ENCODE measurements around the gene ARHGAP24. TPM values are rescaled to one million over a fixed set of nuclear protein-coding genes. Genes with fewer than 3 reads are reported as not detected.
A peak's percentile ranks its signal among the peaks of the same experiment; 100 is the strongest.

Gene ARHGAP24
- total and polyA plus RNA-seq, 2 donors (not counting 1 experiment from before 2014, with no cell fraction given): 48.4 to 141 TPM

GRCh38 chr4:85965529-85965928, 490.6 kb downstream of the ARHGAP24 start:
- ATAC-seq (ENCODE audit: low read depth): no peak
- Histone ChIP-seq H3K79me2 (ENCODE audit: control insufficient read depth, insufficient read depth, low read length) (no peaks in the 10 kb centered on the region), H3K4me3 (ENCODE audit: control extremely low read depth in 1 of 5, extremely low read depth in 1 of 5, insufficient read depth in 1 of 5, low read depth in 2 of 5, low read length in 4 of 5) (no peak overlapping the region), H3K27ac (ENCODE audit: low read length in 2 of 2) (peak overlapping the region in 1 of 2 donors; percentile 14), H3K27me3 (replicated peaks in 1 of 4; ENCODE audit: control extremely low read depth in 1 of 4, control insufficient read depth in 3 of 4, insufficient read depth in 4 of 4, low read length in 3 of 4) (no peaks in the 10 kb centered on the region), H3K4me2 (replicated peaks; ENCODE audit: low read depth, low read length, poor library complexity, severe bottlenecking) (no peak overlapping the region), H3K9me3 (ENCODE audit: control extremely low read depth in 1 of 3, control insufficient read depth in 2 of 3, insufficient read depth in 1 of 3, low read length in 2 of 3) (peaks cover 4 to 6% (median 5%) of the 10 kb centered on the region in 3 donors), H3K36me3 (replicated peaks in 1 of 2; ENCODE audit: control extremely low read depth in 1 of 2, control insufficient read depth in 1 of 2, extremely low read depth in 1 of 2, insufficient read depth in 2 of 2, low read length in 1 of 2) (peaks cover 5 to 8% of the 10 kb centered on the region in 2 experiments), H4K20me1 (ENCODE audit: control insufficient read depth, insufficient read depth, low read length, poor library complexity, severe bottlenecking) (no peaks in the 10 kb centered on the region), H2AFZ (ENCODE audit: insufficient read depth, low read depth, low read length, poor library complexity, severe bottlenecking) (no peak overlapping the region), H3K9ac (ENCODE audit: low read length) (no peak overlapping the region), H3K4me1 (ENCODE audit: control insufficient read depth in 2 of 2, insufficient read depth in 2 of 2, low read length in 2 of 2) (peaks cover 0 to 6% of the 10 kb centered on the region in 2 donors)
- ChIA-PET POLR2A (no interaction called here), CTCF (interaction anchor here (1.0 to 3.3 kb wide), 11 partner anchors 9 to 881 kb away, joined by 3 to 10 read pairs (median 4); no protein-coding TSS in a partner anchor)
- Mint-ChIP-seq H3K4me3 (no peak overlapping the region), H3K9me3 (ENCODE audit: insufficient read depth) (peaks cover 6% of the 10 kb centered on the region), H3K27ac (no peak overlapping the region), H3K4me1 (peaks cover 15% of the 10 kb centered on the region), H3K27me3 (no peaks in the 10 kb centered on the region)
- no peak for DNase-seq
- TF ChIP-seq CTCF (IDR thresholded peaks at IDR 0.05): no peak
- TF ChIP-seq EZH2 (IDR thresholded peaks at IDR 0.05; ENCODE audit: borderline replicate concordance, insufficient read depth, low read depth, low read length, poor library complexity, severe bottlenecking): no peak
- intact Hi-C loops (cut with micrococcal nuclease): loop anchor here (10.0 kb wide), 1 partner anchor 141 kb away; no protein-coding TSS in a partner anchor
- no CpG with 5 or more reads among the region's 1 CpG for whole genome bisulfite sequencing (ENCODE audit: insufficient coverage)

- H3K4me3 ChIP-seq (ENCODE audit: control extremely low read depth in 1 of 5, extremely low read depth in 1 of 5, insufficient read depth in 1 of 5, low read depth in 2 of 5, low read length in 4 of 5): no peak overlapping the region
- H3K36me3 ChIP-seq (replicated peaks in 1 of 2; ENCODE audit: control extremely low read depth in 1 of 2, control insufficient read depth in 1 of 2, extremely low read depth in 1 of 2, insufficient read depth in 2 of 2, low read length in 1 of 2): peaks cover 5 to 8% of the 10 kb centered on the region in 2 experiments
- DNase-seq: no peak
- Mint-ChIP-seq H3K4me1 (peaks cover 15% of the 10 kb centered on the region), H3K27ac (no peak overlapping the region), H3K9me3 (ENCODE audit: insufficient read depth) (peaks cover 6% of the 10 kb centered on the region), H3K4me3 (no peak overlapping the region), H3K27me3 (no peaks in the 10 kb centered on the region)
- H2AFZ ChIP-seq (ENCODE audit: insufficient read depth, low read depth, low read length, poor library complexity, severe bottlenecking): no peak overlapping the region
- peaks cover 0 to 6% of the 10 kb centered on the region in 2 donors for H3K4me1 ChIP-seq (ENCODE audit: control insufficient read depth in 2 of 2, insufficient read depth in 2 of 2, low read length in 2 of 2)
- no peaks in the 10 kb centered on the region for H3K27me3 ChIP-seq (replicated peaks in 1 of 4; ENCODE audit: control extremely low read depth in 1 of 4, control insufficient read depth in 3 of 4, insufficient read depth in 4 of 4, low read length in 3 of 4)
- H3K9ac ChIP-seq (ENCODE audit: low read length): no peak overlapping the region
- intact Hi-C loops (cut with micrococcal nuclease): loop anchor here (10.0 kb wide), 1 partner anchor 142 kb away; no protein-coding TSS in a partner anchor
- CTCF ChIA-PET: interaction anchor here (0.9 to 1.9 kb wide), 12 partner anchors 10 to 882 kb away, joined by 3 to 10 read pairs (median 4); no protein-coding TSS in a partner anchor
- TF ChIP-seq CTCF (IDR thresholded peaks at IDR 0.05) (no peak), EZH2 (IDR thresholded peaks at IDR 0.05; ENCODE audit: borderline replicate concordance, insufficient read depth, low read depth, low read length, poor library complexity, severe bottlenecking) (no peak)
- H3K4me2 ChIP-seq (replicated peaks; ENCODE audit: low read depth, low read length, poor library complexity, severe bottlenecking): no peak overlapping the region
- H3K9me3 ChIP-seq (ENCODE audit: control extremely low read depth in 1 of 3, control insufficient read depth in 2 of 3, insufficient read depth in 1 of 3, low read length in 2 of 3): peaks cover 4 to 6% (median 5%) of the 10 kb centered on the region in 3 donors
- no CpG with 5 or more reads among the region's 2 CpGs for WGBS (ENCODE audit: insufficient coverage)
- no peak for ATAC-seq (ENCODE audit: low read depth)
- no peaks in the 10 kb centered on the region for H3K79me2 ChIP-seq (ENCODE audit: control insufficient read depth, insufficient read depth, low read length)
- POLR2A ChIA-PET: no interaction called here
- no peaks in the 10 kb centered on the region for H4K20me1 ChIP-seq (ENCODE audit: control insufficient read depth, insufficient read depth, low read length, poor library complexity, severe bottlenecking)
- no peak overlapping the region for H3K27ac ChIP-seq (ENCODE audit: low read length in 2 of 2)
Measured at GRCh38 chr4:85966373-85966772, 491.4 kb downstream of the ARHGAP24 start.
